SK-N-SH treated with all-trans-retinoic acid at 6 μM for 48 hours (cell line): Measurements from ENCODE around the gene RBM27.

Experiments used
- CSDC2 ChIP-seq: fragments of 250-450 bp; sonication (Bioruptor Pico); IDR thresholded peaks from 2 replicates; pipeline ENCODE4 v1.5.0; 2020; ENCODE audit warnings: mild to moderate bottlenecking, moderate library complexity
- OSR1 ChIP-seq: fragments of 250-450 bp; sonication (Bioruptor Pico); IDR thresholded peaks from 2 replicates; pipeline ENCODE4 v1.8.0; 2022; ENCODE audit warnings: moderate library complexity, mild to moderate bottlenecking, inconsistent platforms
- ZFP30 ChIP-seq: fragments of 450-650 bp; formaldehyde crosslinking; IDR thresholded peaks from 2 replicates; pipeline ENCODE4 v1.5.0; 2022; ENCODE audit warnings: mild to moderate bottlenecking, moderate library complexity
- TF ChIP-seq, protein P1 (sequence below): fragments of 250-450 bp; sonication (Bioruptor Pico); IDR thresholded peaks from 2 replicates; pipeline ENCODE4 v1.8.0; 2020; ENCODE audit warnings: mild to moderate bottlenecking, moderate library complexity, borderline replicate concordance
- TF ChIP-seq, protein P2 (sequence below): fragments of 250-450 bp; sonication (Bioruptor Pico); IDR thresholded peaks from 2 replicates; pipeline ENCODE4 v1.5.0; 2020; ENCODE audit warnings: mild to moderate bottlenecking, moderate library complexity

DNA sequence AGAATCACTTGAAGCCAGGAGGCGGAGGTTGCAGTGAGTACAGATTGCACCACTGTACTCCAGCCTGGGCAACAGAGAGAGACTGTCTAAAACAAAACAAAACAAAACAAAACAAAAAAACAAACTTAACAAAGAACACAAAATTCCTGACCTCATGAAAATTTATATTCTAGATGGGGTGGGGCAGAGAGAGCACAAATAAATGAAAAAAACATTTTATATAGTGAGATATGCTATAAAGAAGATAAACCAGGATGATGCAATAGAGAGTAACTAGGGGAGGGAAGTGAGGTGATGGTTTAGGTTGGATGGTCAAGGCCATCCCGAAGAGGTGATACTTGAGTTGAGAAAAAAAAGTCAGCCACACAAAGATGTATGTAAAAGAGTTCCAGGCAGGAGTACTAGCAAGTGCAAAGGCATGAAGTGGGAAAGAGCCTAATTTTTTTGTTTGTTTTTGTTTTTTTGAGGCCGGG lies 10.8 kb upstream of the RBM27 start:
- TF ChIP-seq OSR1 (no peak), ZFP30 (CRISPR knock-in tag) (no peak), CSDC2 (CRISPR knock-in tag) (no peak)
- TF ChIP-seq, protein P1, sequence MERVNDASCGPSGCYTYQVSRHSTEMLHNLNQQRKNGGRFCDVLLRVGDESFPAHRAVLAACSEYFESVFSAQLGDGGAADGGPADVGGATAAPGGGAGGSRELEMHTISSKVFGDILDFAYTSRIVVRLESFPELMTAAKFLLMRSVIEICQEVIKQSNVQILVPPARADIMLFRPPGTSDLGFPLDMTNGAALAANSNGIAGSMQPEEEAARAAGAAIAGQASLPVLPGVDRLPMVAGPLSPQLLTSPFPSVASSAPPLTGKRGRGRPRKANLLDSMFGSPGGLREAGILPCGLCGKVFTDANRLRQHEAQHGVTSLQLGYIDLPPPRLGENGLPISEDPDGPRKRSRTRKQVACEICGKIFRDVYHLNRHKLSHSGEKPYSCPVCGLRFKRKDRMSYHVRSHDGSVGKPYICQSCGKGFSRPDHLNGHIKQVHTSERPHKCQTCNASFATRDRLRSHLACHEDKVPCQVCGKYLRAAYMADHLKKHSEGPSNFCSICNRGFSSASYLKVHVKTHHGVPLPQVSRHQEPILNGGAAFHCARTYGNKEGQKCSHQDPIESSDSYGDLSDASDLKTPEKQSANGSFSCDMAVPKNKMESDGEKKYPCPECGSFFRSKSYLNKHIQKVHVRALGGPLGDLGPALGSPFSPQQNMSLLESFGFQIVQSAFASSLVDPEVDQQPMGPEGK (CRISPR knock-in tag): no peak
- TF ChIP-seq, protein P2, sequence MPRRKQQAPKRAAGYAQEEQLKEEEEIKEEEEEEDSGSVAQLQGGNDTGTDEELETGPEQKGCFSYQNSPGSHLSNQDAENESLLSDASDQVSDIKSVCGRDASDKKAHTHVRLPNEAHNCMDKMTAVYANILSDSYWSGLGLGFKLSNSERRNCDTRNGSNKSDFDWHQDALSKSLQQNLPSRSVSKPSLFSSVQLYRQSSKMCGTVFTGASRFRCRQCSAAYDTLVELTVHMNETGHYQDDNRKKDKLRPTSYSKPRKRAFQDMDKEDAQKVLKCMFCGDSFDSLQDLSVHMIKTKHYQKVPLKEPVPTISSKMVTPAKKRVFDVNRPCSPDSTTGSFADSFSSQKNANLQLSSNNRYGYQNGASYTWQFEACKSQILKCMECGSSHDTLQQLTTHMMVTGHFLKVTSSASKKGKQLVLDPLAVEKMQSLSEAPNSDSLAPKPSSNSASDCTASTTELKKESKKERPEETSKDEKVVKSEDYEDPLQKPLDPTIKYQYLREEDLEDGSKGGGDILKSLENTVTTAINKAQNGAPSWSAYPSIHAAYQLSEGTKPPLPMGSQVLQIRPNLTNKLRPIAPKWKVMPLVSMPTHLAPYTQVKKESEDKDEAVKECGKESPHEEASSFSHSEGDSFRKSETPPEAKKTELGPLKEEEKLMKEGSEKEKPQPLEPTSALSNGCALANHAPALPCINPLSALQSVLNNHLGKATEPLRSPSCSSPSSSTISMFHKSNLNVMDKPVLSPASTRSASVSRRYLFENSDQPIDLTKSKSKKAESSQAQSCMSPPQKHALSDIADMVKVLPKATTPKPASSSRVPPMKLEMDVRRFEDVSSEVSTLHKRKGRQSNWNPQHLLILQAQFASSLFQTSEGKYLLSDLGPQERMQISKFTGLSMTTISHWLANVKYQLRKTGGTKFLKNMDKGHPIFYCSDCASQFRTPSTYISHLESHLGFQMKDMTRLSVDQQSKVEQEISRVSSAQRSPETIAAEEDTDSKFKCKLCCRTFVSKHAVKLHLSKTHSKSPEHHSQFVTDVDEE (CRISPR knock-in tag): no peak
